Bronchial epithelial cell (primary cell): Measurements from ENCODE around the gene TENM3. TPM values are rescaled to one million over a fixed set of nuclear protein-coding genes. Genes with fewer than 3 reads are reported as not detected.

Experiments used
- DNase-seq: peaks from one replicate; pipeline ENCODE4 v3.0.0-alpha.2; 2010; ENCODE audit warnings: low read depth
- FAIRE-seq: peaks from 2 replicates; lab custom pipeline; 2011; peaks lifted over from hg19 to GRCh38; lab: Jason Lieb, UNC
- H3K27me3 ChIP-seq: 2 replicates; pipeline ENCODE4 v1.5.1; 2011; ENCODE audit warnings: low read length; ENCODE audit not compliant: control insufficient read depth, insufficient read depth
- H3K36me3 ChIP-seq: 2 replicates; pipeline ENCODE4 v1.5.1; 2011; ENCODE audit warnings: low read length; ENCODE audit not compliant: control insufficient read depth, insufficient read depth
- H3K4me3 ChIP-seq: 2 replicates; pipeline ENCODE4 v1.5.1; 2011; ENCODE audit warnings: mild to moderate bottlenecking, low read depth, low read length, control low read depth
- CTCF ChIP-seq: IDR thresholded peaks from 2 replicates; pipeline ENCODE4 v1.5.1; 2011; ENCODE audit warnings: mild to moderate bottlenecking, moderate library complexity, low read length, control low read depth, inconsistent platforms; ENCODE audit not compliant: insufficient read depth, severe bottlenecking
- total RNA-seq: library from RNA; depleted of rRNA; stranded (reverse); fragments of >200 nt; gene quantifications from 2 replicates; pipeline ENCODE4 v1.2.1, GENCODE V29; 2014

TENM3 gene
- total RNA-seq, 1 donor from 2014 or later, result 1.3 TPM

GRCh38 chr4:182828360-182829025 is 585.3 kb downstream of the TENM3 start:
- FAIRE-seq (no peak), DNase-seq (no peak)
- no peak for TF ChIP-seq CTCF
- Histone ChIP-seq H3K36me3 (no peaks in the 10 kb centered on the region), H3K27me3 (no peaks in the 10 kb centered on the region), H3K4me3 (no peak overlapping the region)

GRCh38 chr4:182829196-182829595 is 586.0 kb downstream of the TENM3 start:
- Histone ChIP-seq H3K27me3 (no peaks in the 10 kb centered on the region), H3K36me3 (no peaks in the 10 kb centered on the region), H3K4me3 (no peak overlapping the region)
- no peak for TF ChIP-seq CTCF
- FAIRE-seq (no peak), DNase-seq (no peak)

- no peak for TF ChIP-seq CTCF
- H3K27me3 ChIP-seq, result no peaks in the 10 kb centered on the region
- no peaks in the 10 kb centered on the region for H3K36me3 ChIP-seq
- FAIRE-seq (no peak), DNase-seq (no peak)
- H3K4me3 ChIP-seq, result no peak overlapping the region
Measured at GRCh38 chr4:182831376-182831775, 588.2 kb downstream of the TENM3 start.

GRCh38 chr4:182832352-182833120 is 589.3 kb downstream of the TENM3 start:
- Histone ChIP-seq H3K4me3 (no peak overlapping the region), H3K27me3 (no peaks in the 10 kb centered on the region), H3K36me3 (no peaks in the 10 kb centered on the region)
- no peak for TF ChIP-seq CTCF
- no peak for FAIRE-seq
- DNase-seq, result no peak

- no peak for TF ChIP-seq CTCF
- DNase-seq, result no peak
- no peak for FAIRE-seq
- no peaks in the 10 kb centered on the region for H3K27me3 ChIP-seq
- H3K4me3 ChIP-seq, result no peak overlapping the region
- no peaks in the 10 kb centered on the region for H3K36me3 ChIP-seq
Measured at GRCh38 chr4:182835006-182835740, 592.0 kb downstream of the TENM3 start.
